SIG-M5 treated with dmso at 0.1 percent for 504 hours (cell line): ENCODE measurements around the gene MRTFA.
A peak's percentile ranks its signal among the peaks of the same experiment; 100 is the strongest.

Source experiments
- DNase-seq: peaks from one replicate; lab custom pipeline; 2025; ENCODE audit not compliant: unreplicated experiment; lab: John Stamatoyannopoulos, UW

Gene MRTFA

DNA sequence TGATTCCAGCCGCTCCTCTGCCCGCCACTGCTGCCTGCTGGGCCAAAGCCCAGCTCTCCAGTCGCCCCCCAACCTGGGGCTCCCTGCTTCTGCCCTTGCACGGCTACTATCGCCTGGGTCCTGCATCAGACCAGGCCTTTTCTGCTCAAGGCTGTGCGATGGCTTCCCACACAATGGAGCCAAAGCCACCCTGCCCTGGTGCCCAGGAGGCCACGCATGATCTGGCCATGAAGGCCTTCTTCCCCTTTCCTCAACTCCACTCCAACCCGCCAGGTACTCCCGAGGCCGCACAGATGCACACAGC is 220.3 kb downstream of the MRTFA start:
- no peak for DNase-seq

DNA sequence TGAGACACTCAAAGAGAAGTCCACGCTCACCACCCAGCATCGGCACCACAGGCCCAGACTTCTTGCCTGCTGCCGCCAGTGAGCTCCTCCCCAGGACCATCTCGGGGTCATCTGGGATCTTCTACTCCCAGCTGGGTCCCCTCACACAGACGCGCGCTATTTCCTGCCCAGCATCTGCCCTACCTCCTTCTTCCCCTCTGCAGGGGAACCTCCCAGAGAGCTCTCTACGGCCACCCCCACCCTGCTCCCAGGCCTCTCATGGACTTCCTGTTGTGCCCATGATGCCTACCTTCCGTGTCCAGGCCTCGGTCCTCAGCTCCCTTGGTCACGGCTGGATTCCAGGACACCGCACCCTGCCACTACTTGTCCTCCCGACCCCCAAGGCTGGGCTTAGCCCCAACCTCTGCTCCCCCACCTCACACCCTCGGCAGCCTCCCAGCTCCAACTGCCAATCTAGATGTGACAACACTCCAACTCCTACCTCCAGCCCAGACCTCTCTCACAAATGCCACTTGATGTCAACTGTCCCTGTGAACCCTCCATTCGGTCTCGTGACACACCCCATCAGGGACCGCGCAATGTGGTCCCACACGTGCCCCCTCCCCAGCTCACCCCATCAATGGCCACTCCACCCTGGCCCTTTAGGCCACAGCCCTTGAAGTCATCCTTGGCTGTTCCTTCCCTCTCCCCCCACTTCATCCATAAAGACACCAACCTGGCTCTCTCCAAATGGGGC is 220.8 kb downstream of the MRTFA start:
- no peak for DNase-seq

DNA sequence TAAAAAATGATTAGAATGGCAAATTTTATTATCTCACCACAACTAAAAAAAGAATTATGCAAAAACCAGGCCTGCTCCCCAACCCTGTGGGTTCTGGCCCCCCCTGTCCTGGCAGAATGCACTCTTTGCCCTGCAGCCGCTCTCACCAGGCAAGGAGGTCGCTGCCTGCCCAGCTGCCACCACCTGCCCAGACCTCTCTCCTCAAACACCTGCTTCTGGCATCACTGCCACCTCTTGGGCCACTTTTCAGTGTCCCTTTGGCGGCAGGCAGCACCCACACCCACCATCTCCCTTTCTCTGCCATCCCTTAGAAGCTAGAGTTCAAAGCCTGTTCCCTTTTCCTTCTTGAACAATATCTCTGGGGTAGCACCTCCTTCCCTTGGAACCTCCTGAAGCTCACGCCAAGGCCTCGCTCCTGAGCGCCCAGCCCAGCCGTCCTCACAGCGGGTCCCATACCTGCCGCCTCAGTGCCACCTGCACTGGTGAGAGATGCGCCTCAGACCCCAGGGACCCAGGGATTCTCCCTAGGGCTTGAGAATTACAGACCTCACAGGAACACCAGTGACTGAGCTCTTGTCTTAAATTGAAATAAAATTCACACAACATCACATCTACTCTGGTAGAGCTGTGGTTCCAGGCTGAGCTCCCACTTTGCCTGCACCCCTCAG is 221.5 kb downstream of the MRTFA start:
- no peak for DNase-seq

DNA sequence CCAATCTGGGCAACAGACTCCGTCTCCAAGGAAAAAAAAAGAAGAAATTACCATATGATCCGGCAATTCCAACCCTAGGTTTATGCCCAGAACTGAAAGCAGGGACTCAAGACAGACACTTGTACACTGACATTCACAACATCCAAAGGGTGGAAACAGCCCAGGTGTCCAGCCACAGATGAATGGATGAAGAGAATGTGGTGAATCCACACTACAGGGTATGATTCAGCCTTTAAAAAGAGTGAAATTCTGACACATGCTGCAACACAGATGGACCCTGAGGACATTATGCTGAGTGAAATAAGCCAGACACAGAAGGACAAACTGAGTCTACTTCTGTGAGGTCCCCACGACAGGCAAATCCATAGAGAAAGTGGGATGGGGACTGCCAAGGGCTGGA is 222.2 kb downstream of the MRTFA start:
- DNase-seq, result no peak

DNA sequence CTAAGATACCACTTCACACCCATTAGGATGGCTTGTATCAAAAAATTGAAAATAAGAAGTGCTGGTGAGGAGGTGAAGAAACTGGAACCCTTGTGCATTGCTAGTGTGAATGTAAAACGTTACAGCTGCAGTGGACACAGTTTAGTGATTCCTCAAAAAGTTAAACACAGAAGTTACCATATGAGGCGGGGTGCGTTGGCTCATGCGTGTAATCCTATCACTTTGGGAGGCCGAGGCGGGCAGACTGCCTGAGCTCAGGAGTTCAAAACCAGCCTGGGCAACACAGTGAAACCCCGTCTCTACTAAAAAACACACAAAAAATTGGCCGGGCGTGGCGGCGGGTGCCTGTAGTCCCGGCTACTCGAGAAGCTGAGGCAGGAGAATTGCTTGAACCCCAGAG is 222.6 kb downstream of the MRTFA start:
- DNase-seq, result no peak

DNA sequence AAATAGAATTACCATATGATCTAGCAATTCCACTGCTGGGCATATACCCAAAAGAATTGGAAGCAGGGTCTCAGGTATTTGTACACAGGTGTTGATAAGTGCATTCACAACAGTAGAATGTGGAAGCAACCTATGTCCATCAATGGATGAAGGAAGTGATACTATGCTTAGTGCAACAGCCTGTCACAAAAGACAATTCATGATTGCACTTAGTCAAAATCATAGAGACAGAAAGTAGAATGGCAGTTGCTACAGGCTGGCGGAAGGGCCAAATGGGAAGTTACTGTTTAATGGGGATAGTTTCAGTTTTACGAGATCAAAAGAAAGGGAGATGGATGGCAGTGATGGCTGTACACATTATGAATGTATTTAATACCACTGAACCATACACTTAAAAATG is 224.1 kb downstream of the MRTFA start:
- peak; percentile 81 for DNase-seq

DNA sequence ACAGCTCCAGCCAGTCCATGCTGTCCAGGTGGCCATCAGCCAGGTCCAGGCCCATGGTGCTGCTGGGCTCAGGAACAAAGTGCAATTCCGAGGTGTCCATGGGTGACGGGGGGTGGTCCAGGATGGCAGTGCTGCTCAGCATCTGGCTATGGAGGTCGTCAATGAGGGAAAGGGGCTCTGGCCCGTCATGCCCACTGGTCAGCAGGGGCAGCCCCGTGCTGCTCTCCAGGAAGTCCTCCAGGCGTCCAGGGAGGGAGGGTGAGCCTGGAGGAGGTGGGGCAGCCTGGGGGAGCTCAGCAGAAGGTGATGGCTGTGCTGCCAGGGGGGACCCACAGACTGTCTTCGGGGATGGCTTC is 225.0 kb downstream of the MRTFA start:
- DNase-seq, result no peak

DNA sequence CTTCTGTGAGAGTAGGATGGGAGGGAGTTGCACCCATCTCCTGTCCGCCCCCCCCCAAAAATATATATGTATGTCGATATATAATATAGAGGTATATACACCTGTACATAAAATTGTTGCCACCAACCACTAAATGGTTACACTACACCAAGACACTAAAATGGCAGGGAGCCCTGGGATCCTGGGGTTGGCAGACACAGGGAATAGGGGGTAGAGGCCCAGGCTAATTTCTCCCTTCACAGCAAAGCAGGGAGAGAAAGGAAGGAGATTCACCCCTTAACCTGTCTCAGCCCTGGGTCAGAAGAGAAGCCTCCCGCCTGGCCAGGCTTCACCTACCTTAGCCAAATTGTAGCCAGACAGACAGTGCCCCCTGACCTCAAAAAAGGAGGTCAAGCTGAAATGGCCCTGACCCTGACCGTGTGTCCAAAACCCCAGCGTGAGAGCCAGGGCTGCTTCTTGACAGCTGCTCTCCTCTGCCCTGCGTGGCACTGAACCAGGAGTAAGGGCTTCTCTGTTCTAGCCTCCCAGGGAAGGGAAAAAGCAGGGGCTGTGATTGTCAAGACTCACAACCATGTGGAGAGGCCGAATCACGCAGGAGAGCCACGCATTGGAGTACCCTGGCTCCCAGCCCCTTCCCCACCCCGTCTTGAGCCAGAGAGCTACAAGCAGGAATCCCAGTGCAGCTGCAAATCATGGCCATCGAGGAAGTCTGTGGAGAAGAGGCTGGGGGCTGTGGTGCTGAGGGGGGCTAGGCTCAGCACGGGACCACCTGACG is 225.6 kb downstream of the MRTFA start:
- DNase-seq, result no peak

DNA sequence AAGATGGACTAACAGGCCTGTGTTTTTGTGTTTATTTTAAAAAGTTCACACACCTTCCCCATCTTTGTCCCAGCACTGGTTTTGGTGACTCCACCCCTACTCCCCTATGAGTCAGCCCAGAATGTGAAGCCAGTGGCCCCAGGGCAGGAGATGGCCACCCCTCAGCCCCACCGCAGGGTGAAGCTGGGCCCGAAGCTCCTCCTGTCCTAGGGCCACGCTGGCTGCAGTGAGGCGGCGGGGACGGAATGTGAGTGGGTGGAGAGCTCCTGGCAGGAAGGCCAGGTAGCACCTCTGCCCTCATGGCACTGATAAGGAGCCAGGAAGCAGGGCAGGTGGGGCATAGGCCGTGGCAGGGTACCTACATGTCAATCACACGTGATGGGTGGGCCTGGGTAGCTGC is 226.2 kb downstream of the MRTFA start:
- DNase-seq, result no peak

DNA sequence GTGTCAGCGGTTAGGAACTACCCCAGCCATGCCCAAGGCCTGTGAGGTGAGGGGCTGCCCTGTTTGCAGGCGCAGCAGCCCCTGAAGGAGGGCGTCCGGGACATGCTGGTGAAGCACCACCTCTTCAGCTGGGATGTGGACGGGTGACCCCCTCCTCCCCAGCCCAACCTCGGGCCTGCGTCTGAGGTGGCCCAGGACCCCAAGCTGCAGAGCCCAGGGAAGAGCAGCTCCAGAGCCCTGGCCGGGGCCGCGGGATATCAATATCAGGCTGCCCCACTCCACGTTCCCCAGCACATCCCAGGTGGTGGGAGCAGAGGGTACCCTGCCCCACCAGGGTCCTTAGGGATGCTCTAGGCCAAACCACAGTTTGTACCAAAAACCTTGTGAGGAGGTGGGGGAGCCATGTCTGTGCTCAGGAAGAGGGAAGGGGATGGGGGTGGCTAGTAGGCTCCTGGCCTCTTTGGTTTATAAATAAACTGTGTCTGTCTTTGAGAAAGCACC is 226.9 kb downstream of the MRTFA start:
- DNase-seq, result no peak

DNA sequence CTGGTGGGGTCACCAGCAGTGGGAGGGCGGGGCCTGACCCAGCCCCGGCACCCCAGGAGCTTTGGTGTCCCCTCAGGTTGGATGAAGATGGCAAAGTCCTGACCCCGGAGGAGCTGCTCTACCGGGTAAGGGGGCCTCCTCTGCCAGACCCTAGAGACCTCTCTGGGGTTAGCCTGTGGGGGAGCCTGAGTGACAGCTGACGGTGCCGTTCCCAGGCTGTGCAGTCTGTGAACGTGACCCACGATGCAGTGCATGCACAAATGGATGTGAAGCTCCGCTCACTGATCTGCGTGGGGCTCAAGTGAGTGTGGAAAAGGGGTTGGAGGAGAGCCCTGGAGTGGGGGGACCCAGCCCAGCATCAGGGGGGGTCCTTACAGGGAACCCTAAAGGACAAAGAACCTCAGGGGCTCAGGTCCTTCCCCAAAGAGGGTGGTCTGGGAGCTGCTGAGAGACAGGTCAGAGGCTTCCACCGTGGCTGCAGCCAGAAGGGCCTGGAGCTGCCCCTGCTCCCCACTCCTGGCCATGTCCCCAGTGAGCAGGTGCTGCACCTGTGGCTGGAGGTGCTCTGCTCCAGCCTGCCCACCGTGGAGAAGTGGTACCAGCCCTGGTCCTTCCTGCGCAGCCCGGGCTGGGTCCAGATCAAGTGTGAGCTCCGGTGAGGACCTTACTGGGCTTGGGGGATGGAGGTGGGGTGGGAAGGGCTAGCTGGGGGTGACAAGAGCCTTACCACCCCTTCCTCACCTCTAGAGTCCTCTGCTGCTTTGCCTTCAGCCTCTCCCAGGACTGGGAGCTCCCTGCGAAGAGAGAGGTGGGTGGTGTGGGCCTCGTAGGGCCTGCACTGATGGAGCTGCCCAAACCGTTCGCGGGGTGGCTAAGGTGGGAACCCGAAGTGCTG is 227.6 kb downstream of the MRTFA start:
- DNase-seq, result no peak

DNA sequence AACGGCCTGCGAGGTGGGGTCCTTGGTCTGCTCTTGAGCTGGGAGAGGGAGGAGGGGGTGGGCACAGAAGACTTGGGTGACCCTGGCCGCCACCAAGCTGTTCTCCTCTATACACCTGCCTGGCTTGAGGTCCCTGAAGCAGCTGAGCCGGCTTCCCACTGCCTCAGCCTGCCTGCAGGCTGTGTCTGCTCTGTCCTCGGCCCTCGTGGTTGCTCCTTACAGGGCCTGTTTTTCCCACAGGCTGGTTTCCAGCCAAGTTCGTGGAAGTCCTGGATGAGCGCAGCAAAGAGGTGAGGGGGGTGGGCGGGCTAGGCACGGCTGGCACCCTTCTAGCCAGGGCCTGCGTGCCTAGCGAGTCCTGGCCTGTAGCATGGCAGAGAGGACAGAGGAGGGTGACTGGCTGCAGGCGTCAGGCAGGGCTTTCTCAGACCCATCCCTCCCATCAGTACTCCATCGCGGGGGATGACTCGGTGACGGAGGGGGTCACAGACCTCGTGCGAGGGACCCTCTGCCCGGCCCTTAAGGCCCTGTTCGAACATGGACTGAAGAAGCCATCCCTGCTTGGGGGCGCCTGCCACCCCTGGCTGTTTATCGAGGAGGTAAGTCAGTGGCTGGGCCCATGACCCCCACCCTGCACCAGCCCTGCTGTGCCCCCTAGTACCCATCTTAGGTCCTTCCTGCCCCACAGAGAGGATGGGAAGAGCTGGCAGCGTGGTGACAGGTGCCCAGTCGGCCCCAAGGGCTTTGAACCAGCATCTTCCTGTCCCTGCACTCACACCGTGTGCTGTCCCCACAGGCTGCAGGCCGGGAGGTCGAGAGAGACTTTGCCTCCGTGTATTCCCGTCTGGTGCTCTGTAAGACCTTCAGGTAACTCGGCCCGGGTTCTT is 228.4 kb downstream of the MRTFA start:
- DNase-seq, result no peak

DNA sequence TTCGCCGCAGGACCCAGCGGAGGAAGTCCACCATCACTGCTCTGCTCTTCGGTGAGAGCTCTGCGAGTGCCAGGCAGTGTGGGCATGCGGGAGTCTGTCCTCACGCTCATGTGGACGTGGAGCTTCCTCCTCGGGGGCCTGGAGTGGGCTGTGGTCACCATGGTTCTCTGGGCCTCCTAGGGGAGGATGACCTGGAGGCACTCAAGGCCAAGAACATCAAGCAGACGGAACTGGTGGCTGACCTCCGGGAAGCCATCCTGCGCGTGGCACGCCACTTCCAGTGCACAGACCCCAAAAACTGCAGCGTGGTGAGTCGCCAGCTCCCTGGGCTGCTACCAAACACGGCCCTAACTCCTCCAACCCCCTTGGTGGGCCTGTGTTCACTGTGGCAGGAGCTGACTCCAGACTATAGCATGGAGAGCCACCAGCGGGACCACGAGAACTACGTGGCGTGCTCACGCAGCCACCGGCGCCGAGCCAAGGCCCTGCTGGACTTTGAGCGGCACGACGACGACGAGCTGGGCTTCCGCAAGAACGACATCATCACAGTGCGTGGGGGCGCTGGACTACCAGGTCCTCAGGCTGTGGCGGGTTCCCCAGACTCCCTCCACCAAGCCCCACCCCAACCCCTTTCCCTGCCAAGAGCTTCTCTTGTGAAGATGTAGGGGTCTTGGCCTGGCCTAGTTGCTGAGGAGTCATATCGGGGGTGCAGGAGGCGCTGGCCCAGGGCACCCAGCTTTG is 229.3 kb downstream of the MRTFA start:
- no peak for DNase-seq

DNA sequence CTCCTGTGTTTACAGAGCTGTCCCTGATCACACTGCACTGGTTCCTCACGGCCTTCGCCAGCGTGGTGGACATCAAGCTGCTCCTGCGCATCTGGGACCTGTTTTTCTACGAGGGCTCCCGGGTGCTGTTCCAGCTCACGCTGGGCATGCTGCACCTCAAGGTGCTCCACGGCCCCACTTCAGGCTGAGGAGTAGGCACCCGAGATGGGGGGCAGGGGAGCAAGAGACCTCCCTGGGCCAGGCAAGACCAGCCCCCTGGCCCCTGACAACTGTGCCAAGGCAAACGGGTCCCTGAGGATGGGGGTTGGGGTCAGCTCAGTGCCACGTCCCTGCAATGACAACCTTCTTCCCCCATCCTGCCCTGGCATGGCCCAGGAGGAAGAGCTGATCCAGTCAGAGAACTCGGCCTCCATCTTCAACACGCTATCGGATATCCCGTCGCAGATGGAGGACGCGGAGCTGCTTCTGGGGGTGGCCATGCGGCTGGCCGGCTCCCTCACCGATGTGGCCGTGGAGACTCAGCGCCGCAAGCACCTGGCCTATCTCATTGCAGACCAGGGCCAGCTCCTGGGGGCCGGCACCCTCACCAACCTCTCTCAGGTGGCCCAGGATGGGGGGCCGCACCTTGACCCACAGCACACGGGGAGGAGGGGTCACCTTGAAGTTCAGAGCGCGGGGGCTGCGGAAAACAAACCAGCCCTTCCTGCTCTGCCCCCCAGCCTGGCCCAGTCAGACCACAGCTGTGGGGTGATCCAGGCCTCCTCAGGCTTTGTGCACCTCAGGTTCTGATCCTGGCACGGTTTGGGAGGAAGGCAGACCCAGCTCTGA is 230.2 kb downstream of the MRTFA start:
- no peak for DNase-seq

DNA sequence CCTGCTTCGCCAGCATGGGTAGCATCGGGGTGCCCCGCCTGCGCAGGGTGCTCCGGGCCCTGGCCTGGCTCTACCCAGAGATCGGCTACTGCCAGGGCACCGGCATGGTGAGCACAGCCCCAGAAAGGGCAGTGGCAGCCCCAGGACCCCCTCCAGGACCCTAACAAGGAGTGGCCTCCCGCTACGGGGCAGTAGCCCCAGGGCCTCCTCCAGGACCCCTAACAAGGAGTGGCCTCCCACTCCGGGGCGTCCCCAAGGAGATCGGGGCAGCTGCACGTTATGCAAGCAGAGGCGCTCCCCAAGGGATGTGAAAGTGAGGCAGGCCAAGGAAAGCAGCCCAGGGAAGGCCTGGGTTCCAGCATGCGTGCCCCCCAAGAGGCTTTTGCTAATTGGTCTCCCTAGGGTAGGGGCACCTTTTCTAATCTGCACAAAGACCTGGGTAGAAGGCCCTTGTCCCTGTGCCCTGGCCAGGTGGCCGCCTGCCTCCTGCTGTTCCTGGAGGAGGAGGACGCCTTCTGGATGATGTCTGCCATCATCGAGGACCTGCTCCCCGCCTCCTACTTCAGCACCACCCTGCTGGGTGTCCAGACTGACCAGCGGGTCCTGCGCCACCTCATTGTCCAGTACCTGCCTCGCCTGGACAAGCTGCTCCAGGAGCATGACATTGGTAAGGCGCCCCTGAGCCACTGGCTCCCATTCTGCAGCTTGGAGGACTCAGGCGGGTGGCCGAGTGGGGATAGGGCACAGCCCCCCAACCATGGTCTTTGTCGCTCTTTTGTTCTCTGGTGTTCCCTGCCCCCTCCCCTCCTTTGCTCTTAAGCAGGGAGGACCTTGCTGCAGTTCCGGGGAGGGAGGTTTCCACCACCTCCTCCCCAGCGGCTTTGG is 231.1 kb downstream of the MRTFA start:
- no peak for DNase-seq

DNA sequence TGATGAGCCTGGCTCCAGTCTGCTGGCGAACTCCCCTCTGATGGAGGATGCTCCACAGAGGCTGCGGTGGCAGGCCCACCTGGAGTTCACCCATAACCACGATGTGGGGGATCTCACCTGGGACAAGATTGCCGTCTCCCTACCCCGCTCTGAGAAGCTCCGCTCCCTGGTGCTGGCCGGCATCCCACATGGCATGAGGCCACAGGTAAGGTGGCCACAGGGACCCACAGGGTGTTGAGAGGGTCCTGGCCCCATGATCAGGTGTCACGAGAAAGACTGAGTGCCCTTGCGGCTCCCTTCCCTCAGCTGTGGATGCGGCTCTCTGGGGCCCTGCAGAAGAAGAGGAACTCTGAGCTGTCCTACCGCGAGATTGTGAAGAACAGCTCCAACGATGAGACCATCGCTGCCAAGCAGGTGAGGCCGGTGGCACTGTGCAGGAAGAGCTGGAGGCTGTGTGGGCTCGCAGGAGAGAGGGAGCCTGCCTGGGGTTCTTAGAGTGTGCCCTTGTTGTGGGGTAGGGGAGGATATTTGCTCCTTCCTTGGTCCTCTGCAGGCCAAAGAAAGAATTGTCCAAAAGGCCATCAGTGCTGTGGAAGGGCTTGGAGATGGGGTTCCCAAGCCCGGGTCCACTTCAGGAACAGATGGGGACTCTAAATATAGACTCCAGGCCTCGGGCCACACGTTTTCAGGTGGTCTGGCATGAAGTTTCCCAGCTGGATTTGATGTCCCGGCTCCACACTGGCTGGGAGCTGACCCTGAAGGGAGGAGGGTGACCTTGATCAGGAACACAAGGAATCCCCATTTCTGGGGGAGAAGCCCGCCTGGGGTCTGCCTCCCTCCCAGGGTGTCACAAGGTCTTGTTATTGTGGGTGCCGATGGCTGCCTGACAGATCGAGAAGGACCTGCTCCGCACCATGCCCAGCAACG is 232.0 kb downstream of the MRTFA start:
- DNase-seq, result no peak

DNA sequence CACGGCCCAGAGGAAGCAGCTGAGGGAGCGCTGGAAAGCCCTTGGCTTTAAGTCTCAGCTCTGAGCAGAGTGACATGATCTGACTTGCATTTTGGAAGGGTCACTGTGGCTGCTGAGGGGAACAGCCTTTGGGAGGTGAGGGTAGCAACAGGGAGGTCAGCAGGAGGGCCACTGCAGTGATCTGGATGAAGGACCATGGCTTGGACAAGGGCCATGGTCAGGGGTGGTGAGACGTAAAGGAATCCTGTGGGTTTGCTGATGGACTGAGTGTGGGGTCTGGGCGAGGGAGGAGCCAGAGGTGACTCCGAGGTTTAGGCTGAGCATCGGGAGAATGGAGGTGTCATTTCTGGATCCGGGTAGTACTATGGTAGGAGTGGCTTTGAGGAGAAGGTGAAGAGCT is 232.9 kb downstream of the MRTFA start:
- DNase-seq, result no peak
